Endothelial cell (in vitro differentiated cells): ENCODE measurements around the gene COX7B2. TPM values are rescaled to one million over a fixed set of nuclear protein-coding genes. Genes with fewer than 3 reads are reported as not detected.

ENCODE experiments used
- DNase-seq: peaks from one replicate; pipeline ENCODE4 v3.0.0; 2021; ENCODE audit warnings: low spot score
- H3K27ac Mint-ChIP-seq: one replicate; pipeline ENCODE4 v1.8.0; 2021; ENCODE audit warnings: mixed read lengths, inconsistent platforms; ENCODE audit not compliant: unreplicated experiment
- H3K27me3 Mint-ChIP-seq: one replicate; pipeline ENCODE4 v1.8.0; 2021; ENCODE audit warnings: mild to moderate bottlenecking, moderate library complexity, mixed read lengths, inconsistent platforms; ENCODE audit not compliant: unreplicated experiment
- H3K36me3 Mint-ChIP-seq: one replicate; pipeline ENCODE4 v1.8.0; 2021; ENCODE audit warnings: mild to moderate bottlenecking, low read depth, mixed read lengths, inconsistent platforms; ENCODE audit not compliant: unreplicated experiment
- H3K4me1 Mint-ChIP-seq: one replicate; pipeline ENCODE4 v1.8.0; 2021; ENCODE audit warnings: mild to moderate bottlenecking, mixed read lengths, inconsistent platforms; ENCODE audit not compliant: unreplicated experiment
- H3K4me3 Mint-ChIP-seq: one replicate; pipeline ENCODE4 v1.8.0; 2021; ENCODE audit warnings: mild to moderate bottlenecking, mixed read lengths, inconsistent platforms; ENCODE audit not compliant: unreplicated experiment
- H3K9me3 Mint-ChIP-seq: one replicate; pipeline ENCODE4 v1.8.0; 2021; ENCODE audit warnings: mixed read lengths, inconsistent platforms; ENCODE audit not compliant: unreplicated experiment
- CTCF ChIP-seq: fragments of 200-600 bp; sonication (generic); IDR thresholded peaks from one replicate; pipeline ENCODE4 v1.5.0; 2021; ENCODE audit warnings: antibody characterized with exemption; ENCODE audit not compliant: unreplicated experiment
- long read RNA-seq: library from polyadenylated mRNA; unstranded; transcript quantifications from one replicate; pipeline ENCODE4 v2.0.0, GENCODE V29; 2020; ENCODE audit not compliant: unreplicated experiment
- total RNA-seq: library from RNA; stranded (reverse); fragmentation: NEBNext Ultra II Directional; extraction: Animal tissue kit (Norgen Biotek cat#: 25700); gene quantifications from one replicate; pipeline ENCODE4 v1.2.1, GENCODE V29; 2021; ENCODE audit not compliant: unreplicated experiment

Gene COX7B2
- total RNA-seq = not detected
- long read RNA-seq, partial matches to known transcripts = 0 of 1 reads
- long read RNA-seq, other reads (novel, unspliced or antisense) = 1 of 1 reads

GRCh38 chr4:46909078-46909477 lies at the start of gene COX7B2:
COX7B2 (minus strand) TSS chr4:46909245; CDS start chr4:46735192, 174,053 bp downstream.
- Mint-ChIP-seq H3K27ac (no peak within 1 kb of the TSS), H3K27me3 (no peaks in the 10 kb centered on the region), H3K4me1 (no peaks in the 10 kb centered on the region), H3K36me3 (no peaks in the 10 kb centered on the region), H3K9me3 (no peaks in the 10 kb centered on the region), H3K4me3 (no peak within 1 kb of the TSS)
- TF ChIP-seq CTCF = no peak
- DNase-seq = no peak

- Mint-ChIP-seq H3K4me3 (no peak overlapping the region), H3K27me3 (no peaks in the 10 kb centered on the region)
- DNase-seq = no peak
These were observed 47.4 kb upstream of the COX7B2 start for GRCh38 chr4:46956451-46956850.

GRCh38 chr4:46955601-46956000 lies 46.6 kb upstream of the COX7B2 start:
- Mint-ChIP-seq H3K4me3 (no peak overlapping the region), H3K27me3 (no peaks in the 10 kb centered on the region)

More at GRCh38 chr4:46956451-46956850, 47.4 kb upstream of the COX7B2 start:
- Mint-ChIP-seq H3K36me3 (no peaks in the 10 kb centered on the region), H3K4me1 (no peaks in the 10 kb centered on the region), H3K27ac (no peak overlapping the region), H3K9me3 (no peaks in the 10 kb centered on the region)
- TF ChIP-seq CTCF = no peak

GRCh38 chr4:46954643-46955042 lies 45.6 kb upstream of the COX7B2 start:
- Mint-ChIP-seq H3K4me1 (no peaks in the 10 kb centered on the region), H3K27ac (no peak overlapping the region), H3K27me3 (no peaks in the 10 kb centered on the region), H3K36me3 (no peaks in the 10 kb centered on the region), H3K9me3 (no peaks in the 10 kb centered on the region), H3K4me3 (no peak overlapping the region)
- TF ChIP-seq CTCF = no peak
- DNase-seq = no peak

More at GRCh38 chr4:46955601-46956000, 46.6 kb upstream of the COX7B2 start:
- Mint-ChIP-seq H3K27ac (no peak overlapping the region), H3K36me3 (no peaks in the 10 kb centered on the region), H3K9me3 (no peaks in the 10 kb centered on the region), H3K4me1 (no peaks in the 10 kb centered on the region)
- no peak for TF ChIP-seq CTCF
- no peak for DNase-seq

GRCh38 chr4:46953564-46953963 lies 44.5 kb upstream of the COX7B2 start:
- H3K4me1 Mint-ChIP-seq = no peaks in the 10 kb centered on the region
- H3K36me3 Mint-ChIP-seq = no peaks in the 10 kb centered on the region
- no peak overlapping the region for H3K4me3 Mint-ChIP-seq
- no peaks in the 10 kb centered on the region for H3K27me3 Mint-ChIP-seq
- TF ChIP-seq CTCF = no peak
- H3K27ac Mint-ChIP-seq = no peak overlapping the region
- H3K9me3 Mint-ChIP-seq = no peaks in the 10 kb centered on the region
- DNase-seq = no peak
